HG03521 (cell line): ENCODE measurements around the gene C14orf132.

ENCODE experiments used
- ATAC-seq: cut with Tn5 transposase; IDR thresholded peaks from one replicate; pipeline ENCODE4 v1.9.1; 2021; ENCODE audit warnings: mild to moderate bottlenecking, moderate library complexity; ENCODE audit not compliant: unreplicated experiment

Gene C14orf132

GRCh38 chr14:96114002-96114401, 74.8 kb downstream of the C14orf132 start:
- ATAC-seq = no peak

- no peak for ATAC-seq
Observed at GRCh38 chr14:96117101-96117897, 78.1 kb downstream of the C14orf132 start.

- ATAC-seq = no peak
Observed at GRCh38 chr14:96117960-96118359, 78.8 kb downstream of the C14orf132 start.

- no peak for ATAC-seq
Observed at GRCh38 chr14:96118391-96118790, 79.2 kb downstream of the C14orf132 start.

- no peak for ATAC-seq
Observed at GRCh38 chr14:96119947-96120346, 80.8 kb downstream of the C14orf132 start.

- no peak for ATAC-seq
Observed at GRCh38 chr14:96120392-96120791, 81.2 kb downstream of the C14orf132 start.

GRCh38 chr14:96120941-96121340, 81.8 kb downstream of the C14orf132 start:
- ATAC-seq = no peak

GRCh38 chr14:96121660-96122395, 82.7 kb downstream of the C14orf132 start:
- ATAC-seq = no peak

- ATAC-seq = no peak
Observed at GRCh38 chr14:96122496-96122895, 83.3 kb downstream of the C14orf132 start.

- no peak for ATAC-seq
Observed at GRCh38 chr14:96125536-96125935, 86.4 kb downstream of the C14orf132 start.

- no peak for ATAC-seq
Observed at GRCh38 chr14:96126339-96126782, 87.2 kb downstream of the C14orf132 start.

- no peak for ATAC-seq
Observed at GRCh38 chr14:96126783-96127271, 87.7 kb downstream of the C14orf132 start.

GRCh38 chr14:96129128-96129736, 90.1 kb downstream of the C14orf132 start:
- no peak for ATAC-seq

GRCh38 chr14:96130391-96130790, 91.2 kb downstream of the C14orf132 start:
- no peak for ATAC-seq

- no peak for ATAC-seq
Observed at GRCh38 chr14:96130854-96131253, 91.7 kb downstream of the C14orf132 start.

GRCh38 chr14:96131836-96132235, 92.7 kb downstream of the C14orf132 start:
- no peak for ATAC-seq

GRCh38 chr14:96134508-96134907, 95.3 kb downstream of the C14orf132 start:
- ATAC-seq = no peak

- no peak for ATAC-seq
Observed at GRCh38 chr14:96135285-96135684, 96.1 kb downstream of the C14orf132 start.

- no peak for ATAC-seq
Observed at GRCh38 chr14:96136371-96137005, 97.3 kb downstream of the C14orf132 start.

GRCh38 chr14:96138241-96138640, 99.1 kb downstream of the C14orf132 start:
- ATAC-seq = no peak

GRCh38 chr14:96139169-96139568, 100.0 kb downstream of the C14orf132 start:
- no peak for ATAC-seq
